Fibroblast of mammary gland (primary cell): ENCODE data around the gene MAFG.

Source experiments
- DNase-seq: peaks from one replicate; pipeline ENCODE4 v3.0.0-alpha.2; 2010; ENCODE audit warnings: low read depth
- H3K4me3 ChIP-seq: 2 replicates; pipeline ENCODE4 v1.5.1; 2011; ENCODE audit warnings: low read depth, mild to moderate bottlenecking, low read length, moderate library complexity; ENCODE audit not compliant: control insufficient read depth
- CTCF ChIP-seq: conservative IDR thresholded peaks from 2 replicates; pipeline ENCODE4 v1.5.1; 2011; ENCODE audit warnings: low read depth, low read length, inconsistent platforms; ENCODE audit not compliant: control insufficient read depth, insufficient read depth

MAFG gene

GRCh38 chr17:81916234-81917001 lies 11.1 kb downstream of the MAFG start:
- peak overlapping the region; percentile 60 for H3K4me3 ChIP-seq
- peak; percentile 83 for DNase-seq
- TF ChIP-seq CTCF: no peak

- TF ChIP-seq CTCF: no peak
- no peak for DNase-seq
- H3K4me3 ChIP-seq: no peak overlapping the region
These were observed 12.2 kb downstream of the MAFG start for GRCh38 chr17:81915331-81915730.

- no peak for DNase-seq
- no peak for TF ChIP-seq CTCF
- H3K4me3 ChIP-seq: no peak overlapping the region
These were observed 13.3 kb downstream of the MAFG start for GRCh38 chr17:81914103-81914850.

GRCh38 chr17:81913394-81914102 lies 14.0 kb downstream of the MAFG start:
- DNase-seq: no peak
- no peak for TF ChIP-seq CTCF
- H3K4me3 ChIP-seq: no peak overlapping the region

- H3K4me3 ChIP-seq: no peak overlapping the region
- TF ChIP-seq CTCF: no peak
- DNase-seq: no peak
These were observed 14.9 kb downstream of the MAFG start for GRCh38 chr17:81912441-81913309.

GRCh38 chr17:81911969-81912368 lies 15.6 kb downstream of the MAFG start:
- TF ChIP-seq CTCF: no peak
- H3K4me3 ChIP-seq: no peak overlapping the region
- DNase-seq: no peak
